ENCODE data around the gene EXOC3L4.
A peak's percentile ranks its signal among the peaks of the same experiment; 100 is the strongest.
"Not testable (repeated sequence)": the region's sequence is repeated elsewhere in the genome, so short reads cannot be mapped to it uniquely, and the experiment has no call there.

Gene EXOC3L4

DNA sequence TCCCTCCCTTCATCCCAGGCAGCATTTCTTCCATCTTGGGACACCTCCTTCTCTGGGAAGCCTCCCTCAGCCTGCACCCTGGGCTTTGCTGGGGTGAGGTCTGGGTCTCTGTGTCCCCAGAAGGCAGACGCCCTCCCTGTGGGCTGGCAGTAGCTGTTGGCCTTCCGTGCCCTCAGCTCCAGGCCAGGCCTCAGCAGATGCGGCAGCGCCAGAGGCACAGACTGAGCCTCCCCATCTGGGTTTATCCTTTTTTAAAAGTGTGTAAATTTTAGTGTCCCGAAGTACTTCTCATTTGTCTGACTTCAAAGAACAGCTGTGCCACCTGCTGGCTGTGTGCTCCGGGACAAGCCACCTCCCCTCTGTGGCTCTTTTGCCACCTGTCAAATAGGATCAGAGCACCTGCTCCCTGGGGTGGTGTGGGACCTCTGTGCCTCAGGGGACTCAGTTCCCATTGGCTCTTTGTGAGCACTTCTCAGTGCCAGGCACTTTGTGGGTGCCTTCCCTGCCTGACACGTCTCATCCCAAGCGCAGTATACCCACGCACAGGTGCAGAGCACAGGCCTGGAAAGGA is 11.1 kb downstream of the EXOC3L4 start:
- no peak for DNase-seq (ENCODE audit: low read depth)

- no peak for DNase-seq (ENCODE audit: low read depth)
Measured at GRCh38 chr14:103107455-103107854, 12.9 kb downstream of the EXOC3L4 start.

GRCh38 chr14:103107941-103108748 is 13.6 kb downstream of the EXOC3L4 start:
- DNase-seq (ENCODE audit: low read depth) = no peak

DNA sequence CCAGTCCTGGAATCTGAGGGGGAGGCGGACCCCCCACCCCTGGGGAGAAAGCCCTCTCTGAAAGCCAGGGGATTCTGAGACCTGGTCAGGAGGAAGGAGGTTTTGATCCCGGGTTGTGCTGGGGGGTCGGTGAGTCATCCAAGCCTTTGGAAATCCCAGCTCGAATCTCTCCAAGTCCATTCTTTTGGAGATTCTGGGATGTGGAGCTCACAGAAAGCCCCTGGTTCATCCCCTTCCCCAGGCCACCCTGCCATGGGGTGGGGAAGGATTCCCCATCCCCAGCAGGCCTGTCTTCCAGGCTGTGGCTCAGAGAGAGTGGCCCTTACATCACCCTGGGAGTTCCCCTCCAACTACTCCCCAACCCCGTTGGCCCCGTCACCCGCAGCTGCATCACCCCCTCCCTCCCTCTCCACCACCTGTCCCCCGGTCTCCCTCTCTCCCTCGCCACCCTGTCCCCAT is 14.3 kb downstream of the EXOC3L4 start:
- peak; percentile 53 for DNase-seq (ENCODE audit: low read depth)

GRCh38 chr14:103109535-103110441 is 15.3 kb downstream of the EXOC3L4 start:
- peak; percentile 88 for DNase-seq (ENCODE audit: low read depth)

GRCh38 chr14:103110681-103111231 is 16.2 kb downstream of the EXOC3L4 start:
- no peak for DNase-seq (ENCODE audit: low read depth)

DNA sequence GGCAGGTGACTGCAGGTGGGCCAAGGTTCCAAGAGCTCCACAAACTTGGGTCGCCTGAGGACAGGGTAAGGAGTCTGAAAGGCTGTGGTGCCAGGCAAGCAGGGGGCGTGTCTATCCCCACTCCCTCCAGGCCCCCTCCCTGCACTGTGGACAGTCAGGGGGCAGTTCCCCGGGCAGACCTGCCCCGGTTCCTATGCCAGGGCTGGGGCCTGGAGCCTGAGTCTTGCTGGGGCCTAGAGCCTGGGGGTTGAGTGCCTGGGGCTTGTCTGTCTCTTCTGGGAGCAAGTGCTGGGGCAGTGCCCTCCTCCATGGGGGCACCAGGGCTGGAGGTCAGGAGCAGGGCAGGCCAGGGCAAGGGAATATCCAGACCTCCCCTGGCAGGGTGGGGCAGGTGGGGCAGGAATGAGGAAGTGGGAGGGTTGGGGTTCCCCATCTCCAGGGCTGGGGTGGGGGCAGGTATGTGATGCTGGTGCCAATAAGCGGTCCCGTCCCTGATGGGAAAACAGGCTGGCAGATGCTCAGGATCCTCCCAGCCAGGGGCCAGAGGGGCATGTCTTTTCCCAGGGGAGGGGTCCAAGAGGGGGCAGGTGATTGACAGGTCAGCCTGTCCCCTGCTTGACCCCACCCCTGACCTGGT is 16.8 kb downstream of the EXOC3L4 start:
- DNase-seq (ENCODE audit: low read depth) = no peak

GRCh38 chr14:103112400-103113243 is 18.1 kb downstream of the EXOC3L4 start:
- no peak for DNase-seq (ENCODE audit: low read depth)

DNA sequence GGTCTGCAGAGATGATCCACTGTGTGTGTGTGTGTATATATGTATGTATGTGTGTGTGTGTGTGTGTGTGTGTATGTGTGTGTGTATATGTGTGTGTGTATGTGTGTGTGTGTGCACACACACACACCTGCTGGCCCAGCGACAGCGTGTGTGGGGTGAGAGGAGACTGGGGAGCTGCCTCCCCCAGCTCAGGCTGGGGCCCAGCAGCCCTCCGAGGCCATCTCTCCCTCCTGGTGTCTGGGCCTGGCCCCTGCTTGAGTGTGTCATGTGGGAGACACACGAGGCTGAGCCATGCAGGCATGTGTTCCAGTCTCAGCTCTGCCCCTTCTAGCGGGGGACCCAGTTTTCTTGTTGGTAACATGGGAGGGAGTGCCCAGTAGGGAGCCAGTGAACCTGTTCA is 18.8 kb downstream of the EXOC3L4 start:
- DNase-seq (ENCODE audit: low read depth) = no peak

- DNase-seq (ENCODE audit: low read depth) = no peak
Measured at GRCh38 chr14:103113774-103114173, 19.2 kb downstream of the EXOC3L4 start.

DNA sequence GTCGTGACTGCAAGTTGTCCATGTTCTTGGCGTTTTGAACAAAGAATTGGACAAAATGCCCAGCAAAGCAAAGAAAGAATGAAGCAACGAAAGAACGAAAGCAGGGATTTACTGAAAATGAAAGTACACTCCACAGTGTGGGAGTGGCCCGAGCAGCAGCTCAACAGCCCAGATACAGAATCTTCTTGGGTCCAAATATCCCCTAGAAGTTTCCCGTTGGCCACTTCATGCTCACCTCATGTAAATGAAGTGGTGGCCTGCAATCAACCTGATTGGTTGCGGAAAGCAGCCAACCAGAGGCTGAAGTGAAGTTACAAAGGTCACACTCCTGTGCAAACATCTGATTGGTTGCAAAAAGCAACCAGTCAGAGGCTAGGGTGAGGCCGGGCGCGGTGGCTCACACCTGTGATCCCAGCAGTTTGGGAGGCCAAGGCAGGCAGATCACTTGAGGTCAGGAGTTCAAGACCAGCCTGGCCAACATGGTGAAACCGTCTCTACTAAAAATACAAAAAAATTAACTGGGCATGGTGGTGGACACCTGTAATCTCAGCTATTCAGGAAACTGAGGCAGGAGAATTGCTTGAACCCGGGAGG is 20.7 kb downstream of the EXOC3L4 start:
- DNase-seq (ENCODE audit: low read depth) = peak; percentile 50

DNA sequence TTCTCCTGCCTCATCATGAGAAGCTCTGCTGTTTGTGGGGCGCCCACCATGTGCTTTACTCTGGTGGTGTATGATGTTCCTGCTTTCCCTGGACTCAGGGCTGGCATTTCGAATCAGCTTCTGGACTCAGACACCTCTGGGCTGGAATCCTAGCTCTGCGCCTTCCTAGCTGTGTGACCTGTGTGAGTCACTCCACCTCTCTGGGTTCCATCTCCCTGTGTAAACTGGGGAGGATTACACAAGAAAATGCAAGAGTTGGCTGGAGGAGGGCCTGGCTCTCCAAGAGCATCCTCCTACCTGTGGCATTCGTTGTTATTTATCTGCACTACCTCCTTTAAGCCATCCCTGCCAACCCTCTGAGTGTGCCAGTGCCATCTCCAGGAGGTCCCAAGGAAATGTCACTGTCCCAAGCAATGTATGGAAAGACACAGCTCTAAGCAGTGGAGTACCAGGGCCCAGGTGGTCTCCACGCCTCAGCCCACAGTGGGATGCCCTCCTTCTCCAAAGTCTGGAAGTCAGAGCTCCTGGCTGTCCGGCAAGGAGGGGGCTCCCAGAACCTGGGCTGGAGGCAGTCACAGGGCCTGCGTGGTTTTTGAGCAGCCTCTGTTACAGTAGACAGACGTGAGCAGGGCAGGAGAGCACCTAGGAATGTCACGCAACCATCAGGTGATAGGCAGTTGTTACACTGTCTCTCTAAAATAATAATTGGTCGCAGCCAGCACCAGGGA is 21.5 kb downstream of the EXOC3L4 start:
- DNase-seq (ENCODE audit: low read depth) = peak; percentile 70

DNA sequence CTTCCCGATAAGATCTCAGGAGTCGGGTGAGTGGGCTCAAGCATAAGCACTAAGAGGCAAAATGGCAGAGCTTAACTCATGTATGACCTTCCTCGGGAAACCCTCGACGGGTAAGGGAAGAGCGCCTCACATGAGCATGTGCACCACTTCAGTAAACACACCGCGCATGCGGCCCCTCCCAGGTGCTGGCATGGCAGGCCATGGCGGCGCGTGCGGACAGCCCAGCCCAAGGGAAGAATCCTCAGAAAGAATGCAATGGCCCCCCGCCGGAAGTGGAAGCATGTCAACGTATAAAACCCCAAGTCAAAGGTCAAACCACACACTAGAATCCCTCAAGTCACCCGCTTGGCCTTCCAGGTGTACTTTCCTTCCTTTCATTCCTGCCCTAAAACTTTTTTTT is 22.1 kb downstream of the EXOC3L4 start:
- DNase-seq (ENCODE audit: low read depth) = no peak

- not testable (repeated sequence) for DNase-seq (ENCODE audit: low read depth)
Measured at GRCh38 chr14:103117499-103117898, 23.0 kb downstream of the EXOC3L4 start.

GRCh38 chr14:103118018-103118662 is 23.6 kb downstream of the EXOC3L4 start:
- DNase-seq (ENCODE audit: low read depth) = no peak

- DNase-seq (ENCODE audit: low read depth) = no peak
Measured at GRCh38 chr14:103118663-103119404, 24.3 kb downstream of the EXOC3L4 start.

GRCh38 chr14:103119527-103119926 is 25.0 kb downstream of the EXOC3L4 start:
- DNase-seq (ENCODE audit: low read depth) = not testable (repeated sequence)

DNA sequence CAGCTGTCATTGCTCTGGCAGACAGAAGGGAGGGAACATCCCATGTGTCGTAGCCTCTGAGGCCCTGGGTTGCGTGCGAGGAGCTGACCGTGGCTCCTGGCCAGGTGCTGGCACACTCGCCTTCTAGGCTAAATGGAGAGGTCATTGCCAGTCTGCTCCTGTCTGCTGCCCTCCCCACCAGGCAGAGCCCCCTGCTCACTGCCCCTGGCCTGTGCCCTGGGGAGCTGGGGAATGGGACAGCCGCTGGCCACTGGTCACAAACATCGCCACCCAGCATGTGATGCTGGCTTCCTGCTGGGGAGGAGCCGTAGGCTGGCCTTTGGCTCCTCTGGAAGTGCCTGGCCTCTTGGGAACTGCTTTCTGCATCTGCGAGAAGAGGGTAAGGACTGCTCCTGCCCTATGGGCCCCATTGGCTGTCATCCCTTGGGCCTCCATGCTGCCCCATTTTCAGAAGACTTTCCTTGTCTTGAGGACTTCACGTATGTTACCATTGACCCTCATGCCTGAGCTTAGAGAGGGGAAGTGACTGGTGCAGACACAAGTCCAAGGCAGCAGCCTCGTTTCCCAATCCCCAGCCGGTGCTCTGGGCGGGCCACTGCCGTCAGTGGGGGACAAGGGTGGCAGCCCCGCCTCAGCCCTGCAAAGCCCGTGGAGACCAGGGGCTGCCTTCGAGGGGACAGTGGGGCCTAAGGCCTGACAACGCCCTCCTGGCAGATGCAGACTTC is 26.8 kb downstream of the EXOC3L4 start:
- no peak for DNase-seq (ENCODE audit: low read depth)

All from amniotic epithelial cell (primary cell).